Adrenal gland (tissue), 5 donors: ENCODE results near the gene TRAF1.
A peak's percentile ranks its signal among the peaks of the same experiment; 100 is the strongest.

Experiments
- POLR2A ChIP-seq, 2 donors: fragments of 450-650 bp; IDR thresholded peaks; one replicate each; pipeline ENCODE4 v1.6.1; 2017; ENCODE audit warnings: antibody characterized with exemption in 2 of 2, mild to moderate bottlenecking in 2 of 2, moderate library complexity in 1 of 2
- TF ChIP-seq, protein P1 (sequence below), 6 experiments: fragments of 450-650 bp in 4 of 6; fragments of 200-600 bp in 2 of 6; sonication (generic) in 1 of 6; IDR thresholded peaks; 1 replicate in 5 of 6; 2 replicates in 1 of 6; pipeline versions ENCODE4 v1.5.1 to v1.8.0; 2016 to 2021; ENCODE audit warnings: antibody characterized with exemption in 6 of 6, mild to moderate bottlenecking in 2 of 6, moderate library complexity in 1 of 6
- donor health status: DM: no; HTN: no; CAD: no.

DNA sequence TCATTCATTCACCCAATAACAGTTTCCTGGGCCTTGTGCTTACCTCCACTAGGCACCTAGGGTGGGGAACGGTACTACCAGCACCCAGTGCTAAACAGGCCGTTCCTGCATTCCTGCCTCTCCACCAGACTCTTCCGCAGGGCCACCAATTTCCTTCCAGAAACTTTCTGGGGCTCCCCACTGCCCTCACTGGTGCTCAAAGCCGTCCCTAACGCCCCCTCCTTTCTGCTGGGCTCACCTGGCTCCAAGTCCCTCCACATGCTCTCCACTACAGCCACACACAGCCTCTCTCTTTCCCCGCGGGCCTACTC lies 51.0 kb downstream of the TRAF1 start:
- TF ChIP-seq, protein P1, sequence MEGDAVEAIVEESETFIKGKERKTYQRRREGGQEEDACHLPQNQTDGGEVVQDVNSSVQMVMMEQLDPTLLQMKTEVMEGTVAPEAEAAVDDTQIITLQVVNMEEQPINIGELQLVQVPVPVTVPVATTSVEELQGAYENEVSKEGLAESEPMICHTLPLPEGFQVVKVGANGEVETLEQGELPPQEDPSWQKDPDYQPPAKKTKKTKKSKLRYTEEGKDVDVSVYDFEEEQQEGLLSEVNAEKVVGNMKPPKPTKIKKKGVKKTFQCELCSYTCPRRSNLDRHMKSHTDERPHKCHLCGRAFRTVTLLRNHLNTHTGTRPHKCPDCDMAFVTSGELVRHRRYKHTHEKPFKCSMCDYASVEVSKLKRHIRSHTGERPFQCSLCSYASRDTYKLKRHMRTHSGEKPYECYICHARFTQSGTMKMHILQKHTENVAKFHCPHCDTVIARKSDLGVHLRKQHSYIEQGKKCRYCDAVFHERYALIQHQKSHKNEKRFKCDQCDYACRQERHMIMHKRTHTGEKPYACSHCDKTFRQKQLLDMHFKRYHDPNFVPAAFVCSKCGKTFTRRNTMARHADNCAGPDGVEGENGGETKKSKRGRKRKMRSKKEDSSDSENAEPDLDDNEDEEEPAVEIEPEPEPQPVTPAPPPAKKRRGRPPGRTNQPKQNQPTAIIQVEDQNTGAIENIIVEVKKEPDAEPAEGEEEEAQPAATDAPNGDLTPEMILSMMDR (IDR thresholded peaks at IDR 0.05) = peak in 1 of 6 experiments; percentile 1
- no peak for TF ChIP-seq POLR2A (IDR thresholded peaks at IDR 0.05)
